HG03575 (cell line): Measurements from ENCODE around the gene UNC5C.

Experiments used
- ATAC-seq: cut with Tn5 transposase; IDR thresholded peaks from one replicate; pipeline ENCODE4 v1.9.1; 2021; ENCODE audit not compliant: unreplicated experiment, insufficient number of reproducible peaks, low FRiP score; ENCODE audit errors: extremely low read depth

UNC5C gene

GRCh38 chr4:95263391-95263790 lies 285.4 kb downstream of the UNC5C start:
- no peak for ATAC-seq

DNA sequence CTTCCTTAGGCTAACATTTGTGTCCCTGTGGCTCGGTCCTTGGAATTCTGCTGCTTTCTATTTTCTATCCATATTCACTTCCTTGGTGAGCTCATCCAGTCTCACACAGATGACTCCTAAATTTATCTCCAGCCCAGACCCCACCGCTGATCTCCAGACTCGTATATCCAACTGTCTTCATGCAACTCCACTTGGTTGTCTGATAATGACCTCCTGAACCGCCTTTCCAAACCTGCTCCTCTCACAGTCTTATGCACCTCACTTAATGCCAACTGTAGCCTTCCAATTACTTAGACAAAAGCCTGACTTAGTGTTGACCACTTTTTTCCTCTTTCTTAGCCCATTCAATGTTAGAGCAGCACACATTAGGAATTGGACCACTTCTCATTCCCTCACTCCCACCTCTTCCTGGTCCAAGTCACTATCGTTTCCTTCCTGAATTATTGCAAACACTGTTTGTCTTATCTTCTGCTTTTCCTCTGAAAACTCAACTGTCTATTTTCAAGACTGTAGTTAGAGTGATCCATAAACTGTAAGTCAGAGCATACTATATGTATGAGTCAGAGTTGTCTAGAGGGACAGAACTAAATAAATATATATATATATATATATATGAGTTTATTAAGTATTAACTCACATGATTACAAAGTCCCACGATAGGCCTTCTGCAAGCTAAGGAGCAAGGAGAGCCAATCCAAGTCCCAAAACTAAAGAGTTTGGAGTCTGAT lies 292.5 kb downstream of the UNC5C start:
- ATAC-seq, result no peak

DNA sequence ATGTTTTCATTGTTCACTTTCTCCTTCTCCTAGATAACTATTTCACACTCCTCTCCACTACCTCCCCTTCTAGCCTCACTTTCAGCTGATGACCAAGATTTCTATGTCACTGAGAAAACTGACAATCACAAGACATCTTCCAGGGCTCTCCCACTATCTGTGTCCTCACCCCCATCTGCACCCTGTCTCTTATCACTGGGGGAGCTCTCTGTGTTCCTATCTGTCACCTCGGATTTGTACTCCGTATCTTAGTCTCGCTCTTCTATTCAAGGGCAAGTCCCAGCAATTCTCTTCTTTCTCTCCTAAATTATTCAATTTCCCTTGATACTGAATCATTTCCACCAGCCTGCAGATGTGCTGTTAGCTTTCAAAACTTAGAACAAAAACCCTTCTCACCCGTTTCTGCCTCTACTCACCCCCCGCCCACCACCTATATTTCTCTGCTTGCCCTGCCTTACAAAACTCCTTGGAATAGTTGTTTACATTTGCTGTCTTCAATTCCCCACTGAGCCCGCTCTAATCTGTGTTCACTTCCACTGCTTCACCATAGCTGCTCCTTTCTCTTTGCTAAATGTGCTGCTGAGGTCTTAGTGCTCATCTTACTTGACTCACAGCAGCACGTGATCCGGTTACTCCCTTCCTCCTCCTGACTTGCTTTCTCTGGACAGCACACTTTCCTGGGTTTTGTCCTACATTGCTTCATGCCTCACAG lies 293.2 kb downstream of the UNC5C start:
- no peak for ATAC-seq

DNA sequence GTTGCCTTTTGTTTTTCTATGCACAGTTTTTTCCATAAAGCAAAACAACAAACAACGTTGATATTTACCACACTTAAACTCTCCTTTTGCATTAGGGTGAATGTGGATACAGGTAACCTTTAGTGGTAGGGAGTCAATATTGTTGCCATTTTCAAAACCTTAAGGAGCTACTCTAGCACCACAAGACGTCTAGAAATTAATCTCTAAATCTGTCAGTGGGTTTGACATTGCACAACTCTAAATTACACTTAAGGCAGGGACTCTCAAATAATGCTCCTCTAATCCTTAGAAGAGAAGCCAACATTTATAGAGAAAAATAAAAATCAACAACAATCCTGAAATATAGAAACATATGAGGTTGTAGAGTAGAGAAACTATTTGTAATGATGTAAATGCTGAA lies 297.2 kb downstream of the UNC5C start:
- ATAC-seq, result no peak

- ATAC-seq, result no peak
Observed at GRCh38 chr4:95250544-95251137, 298.1 kb downstream of the UNC5C start.

GRCh38 chr4:95249426-95250021 lies 299.2 kb downstream of the UNC5C start:
- no peak for ATAC-seq

DNA sequence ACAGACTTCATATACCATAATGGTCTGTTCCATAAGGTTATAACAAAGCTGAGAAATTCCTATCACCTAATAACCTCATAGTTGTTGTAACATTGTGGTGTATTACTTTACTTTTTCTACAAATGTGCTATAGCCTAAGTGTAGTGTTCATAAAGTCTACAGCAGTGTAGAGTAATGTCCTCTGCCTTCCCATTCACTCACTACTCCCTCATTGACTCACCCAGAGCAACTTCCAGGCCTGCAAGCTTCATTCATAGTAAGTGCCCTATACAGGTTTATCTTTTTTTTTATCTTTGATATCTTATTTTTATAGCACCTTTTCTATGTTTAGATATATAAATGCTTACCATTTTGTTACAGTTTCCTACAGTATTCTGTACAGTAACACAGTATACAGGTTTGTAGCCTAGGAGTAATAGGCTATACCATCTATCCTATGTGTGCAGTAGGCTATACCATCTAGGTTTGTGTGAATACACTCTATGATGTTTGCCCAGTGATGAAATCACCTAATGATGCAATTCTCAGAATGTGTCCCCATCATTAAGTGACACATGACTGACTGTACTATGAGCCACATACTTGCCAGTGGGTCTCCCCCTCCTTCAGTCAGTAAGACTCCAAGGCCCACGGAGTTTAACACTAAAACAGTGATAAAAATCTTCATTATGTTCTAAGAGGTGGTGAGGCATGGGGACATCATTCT lies 299.9 kb downstream of the UNC5C start:
- ATAC-seq, result no peak

GRCh38 chr4:95243892-95244291 lies 304.9 kb downstream of the UNC5C start:
- ATAC-seq, result no peak

DNA sequence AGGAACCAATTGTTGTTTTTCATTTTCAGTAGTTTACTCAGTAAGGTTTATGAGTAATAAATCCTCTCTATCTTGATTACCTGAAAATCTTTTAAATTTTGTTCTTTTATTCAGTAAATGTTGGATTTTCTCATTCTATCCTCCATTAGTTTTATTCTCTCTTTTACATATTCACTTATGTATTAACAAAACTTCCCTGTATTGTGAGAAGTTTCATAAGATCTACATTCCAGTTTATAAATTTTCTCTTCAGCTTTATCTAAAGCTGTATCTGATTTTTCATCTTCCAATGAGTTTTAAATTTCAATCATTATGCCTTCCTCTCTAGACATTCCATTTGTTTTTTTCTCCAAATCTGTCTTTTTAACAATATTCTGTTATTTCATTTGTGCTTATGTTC lies 310.2 kb downstream of the UNC5C start:
- no peak for ATAC-seq

- no peak for ATAC-seq
Observed at GRCh38 chr4:95232358-95233156, 316.2 kb downstream of the UNC5C start.

DNA sequence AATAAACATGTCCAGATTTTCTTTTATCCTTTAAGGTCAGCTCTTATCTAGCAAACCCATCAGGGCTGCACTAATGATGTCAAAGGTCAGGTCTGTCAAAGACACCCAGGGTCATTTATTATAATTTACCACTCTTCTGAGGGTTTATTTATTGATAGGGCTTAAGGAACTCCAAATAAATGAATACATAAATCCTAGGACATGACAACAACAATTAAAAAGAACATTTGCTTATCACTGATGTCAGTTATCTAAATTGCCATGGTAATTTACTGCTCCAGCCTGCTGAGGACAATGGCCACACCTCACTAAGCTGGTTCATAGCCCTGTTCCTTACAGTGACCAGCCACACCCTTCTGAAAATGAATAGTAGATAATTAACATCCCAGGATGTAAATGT lies 317.1 kb downstream of the UNC5C start:
- no peak for ATAC-seq

DNA sequence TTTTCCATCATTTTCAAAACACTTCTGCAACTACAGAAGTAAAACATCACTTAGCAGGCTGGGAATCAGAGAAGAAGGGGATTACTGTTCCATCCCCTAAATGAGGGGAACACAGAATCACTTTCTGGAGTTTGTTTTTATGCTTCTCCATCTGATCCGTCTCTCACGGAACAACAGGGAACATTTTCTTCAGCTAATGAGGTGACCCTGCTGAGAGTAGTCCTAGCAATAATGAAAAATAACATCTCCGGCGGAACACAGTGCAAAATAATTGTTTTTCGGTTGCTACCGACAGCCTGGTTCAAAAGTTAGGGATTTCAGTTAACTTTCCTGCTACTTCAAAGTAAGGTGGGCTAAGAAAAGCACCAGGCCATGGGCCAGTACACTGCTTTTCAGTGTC lies 322.9 kb downstream of the UNC5C start:
- ATAC-seq, result no peak

GRCh38 chr4:95224402-95224801 lies 324.4 kb downstream of the UNC5C start:
- ATAC-seq, result no peak

DNA sequence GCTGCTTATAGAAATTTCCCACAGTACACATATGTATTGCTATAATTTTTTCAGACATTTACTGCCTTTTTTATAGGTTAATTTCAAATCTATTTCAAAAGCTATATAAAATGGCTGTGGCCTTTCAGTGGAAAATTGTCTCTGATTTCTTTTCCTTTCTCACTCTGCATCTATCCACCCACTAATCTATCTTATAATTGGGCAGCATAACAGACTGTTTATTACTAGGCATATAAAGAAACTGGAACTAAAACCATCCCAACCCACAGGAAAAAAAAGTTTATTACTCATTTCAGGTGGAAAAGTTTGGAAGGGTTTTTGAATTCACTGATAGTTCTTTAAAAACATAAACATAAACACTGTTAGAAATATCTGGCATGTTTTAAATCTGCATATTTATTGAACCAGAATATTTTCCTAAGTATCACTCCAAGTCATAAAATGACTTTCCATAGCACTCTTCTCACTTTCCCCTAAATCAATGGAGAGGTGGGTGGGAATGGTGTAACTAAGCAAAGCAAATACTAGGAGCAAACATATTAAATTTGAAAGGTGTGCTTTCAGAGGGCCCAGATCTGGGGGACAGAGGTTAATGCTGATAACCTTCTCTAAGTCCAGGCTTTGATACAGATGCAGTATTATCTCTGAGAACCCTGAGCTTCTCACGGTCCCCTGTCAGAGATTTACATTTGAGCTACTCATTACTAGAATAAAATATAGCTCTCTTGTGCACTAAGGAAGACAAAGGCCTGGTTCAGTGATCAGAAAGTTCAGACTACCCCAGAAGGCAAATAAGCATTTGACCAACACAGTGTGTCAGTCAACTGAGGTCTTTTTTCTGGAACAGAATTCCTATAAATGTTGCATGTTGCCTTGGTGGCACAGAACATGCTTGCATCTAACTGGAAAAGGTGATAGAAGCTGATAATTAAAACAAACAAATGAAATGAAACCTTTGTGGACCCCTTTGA lies 328.3 kb downstream of the UNC5C start:
- ATAC-seq, result no peak

DNA sequence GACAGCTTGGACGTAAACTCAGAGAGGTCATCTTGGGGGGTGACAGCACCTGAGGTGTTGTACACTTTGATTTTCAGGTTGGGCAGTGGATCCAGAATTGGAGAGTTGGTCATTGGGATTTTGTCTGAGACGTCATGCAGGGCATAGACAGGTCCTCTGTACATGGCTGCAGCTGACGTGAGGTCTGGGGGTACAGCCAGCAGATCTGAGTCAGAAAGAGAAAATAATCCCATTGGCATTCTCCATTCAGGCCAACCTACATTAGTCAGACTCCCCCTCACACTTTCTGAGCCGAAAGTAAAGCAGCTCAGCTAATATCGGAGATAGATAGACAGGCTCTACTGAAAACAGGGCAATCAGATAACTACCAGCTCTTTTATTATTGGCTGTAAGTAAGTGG lies 329.7 kb downstream of the UNC5C start:
- no peak for ATAC-seq

DNA sequence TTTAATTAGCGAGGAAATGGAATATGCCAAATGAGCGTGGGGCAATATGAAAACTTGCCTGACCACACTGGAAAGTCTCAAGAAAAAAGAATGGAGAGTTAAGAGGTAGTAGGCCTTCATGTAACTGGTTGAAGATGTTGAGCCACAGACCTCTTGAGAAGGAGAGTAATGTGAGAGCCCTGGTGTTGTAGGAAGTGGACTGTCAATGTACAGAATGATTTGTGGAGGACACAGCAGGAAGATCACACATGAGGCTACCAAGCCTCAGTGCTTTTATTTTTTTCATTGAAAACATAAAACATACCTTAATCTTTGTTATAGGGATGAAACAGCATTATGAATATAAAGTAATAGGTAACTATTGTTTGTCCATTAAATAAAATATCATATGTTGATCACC lies 331.6 kb downstream of the UNC5C start:
- ATAC-seq, result no peak

DNA sequence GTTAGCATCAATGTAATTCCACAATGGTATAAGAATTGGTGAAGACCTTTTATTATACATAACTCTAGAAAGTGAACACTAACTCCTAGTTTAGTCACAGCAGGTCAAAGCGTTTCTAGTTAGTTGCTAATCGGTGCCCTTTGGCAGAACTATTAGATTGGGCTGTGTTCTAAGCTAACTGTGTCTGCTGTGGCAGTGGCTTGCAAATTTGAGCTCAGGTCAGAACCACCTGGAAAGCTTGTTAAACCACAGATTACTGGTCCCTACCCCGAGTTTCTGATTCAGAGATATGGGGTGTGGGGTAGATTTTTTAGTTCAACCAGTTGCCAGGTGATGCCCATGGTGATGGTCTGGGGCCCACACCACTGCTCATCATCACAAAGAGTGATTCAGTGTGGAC lies 332.1 kb downstream of the UNC5C start:
- ATAC-seq, result no peak
